Astrocyte (in vitro differentiated cells and primary cell): ENCODE measurements around the gene RASA2. TPM values are rescaled to one million over a fixed set of nuclear protein-coding genes. Genes with fewer than 3 reads are reported as not detected.

Experiments
- DNase-seq: peaks from one replicate; pipeline ENCODE4 v3.0.0-alpha.2; 2010; ENCODE audit warnings: low read depth
- FAIRE-seq: peaks from 2 replicates; lab custom pipeline; 2011; peaks lifted over from hg19 to GRCh38; lab: Jason Lieb, UNC
- H2AFZ ChIP-seq: 2 replicates; pipeline ENCODE4 v1.6.0; 2012; ENCODE audit warnings: low read depth, low read length, inconsistent platforms
- H3K27ac ChIP-seq: 2 replicates; pipeline ENCODE4 v1.5.1; 2011; ENCODE audit warnings: low read depth, low read length, inconsistent platforms
- H3K27me3 ChIP-seq: 2 replicates; pipeline ENCODE4 v1.6.0; 2011; ENCODE audit warnings: low read length, inconsistent platforms; ENCODE audit not compliant: insufficient read depth
- H3K36me3 ChIP-seq: 2 replicates; pipeline ENCODE4 v1.5.1; 2011; ENCODE audit warnings: low read length, inconsistent platforms; ENCODE audit not compliant: insufficient read depth
- H3K4me1 ChIP-seq: 2 replicates; pipeline ENCODE4 v1.5.1; 2011; ENCODE audit warnings: low read length, inconsistent platforms; ENCODE audit not compliant: insufficient read depth
- H3K4me2 ChIP-seq: 2 replicates; pipeline ENCODE4 v1.6.0; 2012; ENCODE audit warnings: low read length, inconsistent platforms
- H3K4me3 ChIP-seq: 2 replicates; pipeline ENCODE4 v1.5.1; 2011; ENCODE audit warnings: low read depth, mild to moderate bottlenecking, low read length, inconsistent platforms; ENCODE audit not compliant: insufficient read depth
- H3K79me2 ChIP-seq: 2 replicates; pipeline ENCODE4 v1.6.0; 2012; ENCODE audit warnings: mild to moderate bottlenecking, low read length, inconsistent platforms; ENCODE audit not compliant: insufficient read depth
- H3K9ac ChIP-seq: 2 replicates; pipeline ENCODE4 v1.6.0; 2012; ENCODE audit warnings: mild to moderate bottlenecking, low read length, inconsistent platforms
- H3K9me3 ChIP-seq: 2 replicates; pipeline ENCODE4 v1.5.1; 2012; ENCODE audit warnings: low read depth, mild to moderate bottlenecking, low read length, inconsistent platforms; ENCODE audit not compliant: insufficient read depth
- H4K20me1 ChIP-seq: 2 replicates; pipeline ENCODE4 v1.6.0; 2012; ENCODE audit warnings: low read length, inconsistent platforms; ENCODE audit not compliant: insufficient read depth
- H3K27ac Mint-ChIP-seq: one replicate; pipeline ENCODE4 v1.8.0; 2021; ENCODE audit warnings: mild to moderate bottlenecking, mixed read lengths; ENCODE audit not compliant: unreplicated experiment
- H3K27me3 Mint-ChIP-seq: one replicate; pipeline ENCODE4 v1.8.0; 2021; ENCODE audit warnings: low read depth, mixed read lengths; ENCODE audit not compliant: unreplicated experiment
- H3K36me3 Mint-ChIP-seq: one replicate; pipeline ENCODE4 v1.8.0; 2021; ENCODE audit warnings: low read depth, mixed read lengths; ENCODE audit not compliant: unreplicated experiment
- H3K4me1 Mint-ChIP-seq: one replicate; pipeline ENCODE4 v1.8.0; 2021; ENCODE audit warnings: low read depth, mixed read lengths; ENCODE audit not compliant: unreplicated experiment
- H3K4me3 Mint-ChIP-seq: one replicate; pipeline ENCODE4 v1.8.0; 2021; ENCODE audit warnings: mild to moderate bottlenecking, moderate library complexity, mixed read lengths; ENCODE audit not compliant: unreplicated experiment
- H3K9me3 Mint-ChIP-seq: one replicate; pipeline ENCODE4 v1.8.0; 2021; ENCODE audit warnings: mild to moderate bottlenecking, mixed read lengths; ENCODE audit not compliant: unreplicated experiment
- CTCF ChIP-seq: IDR thresholded peaks from 2 replicates; pipeline ENCODE4 v1.5.1; 2011; ENCODE audit warnings: low read depth, mild to moderate bottlenecking, inconsistent platforms, low read length, moderate library complexity; ENCODE audit not compliant: insufficient read depth
- EZH2 ChIP-seq: IDR thresholded peaks from 2 replicates; pipeline ENCODE4 v1.6.1; 2012; ENCODE audit warnings: mild to moderate bottlenecking, low read length, inconsistent platforms; ENCODE audit not compliant: insufficient read depth
- total RNA-seq: library from RNA; stranded (reverse); gene quantifications from 2 replicates; pipeline ENCODE4 v1.2.1, GENCODE V29; 2021

Gene RASA2
- total RNA-seq, 1 donor from 2014 or later: 19.0 TPM

- Histone ChIP-seq H3K9ac (no peak overlapping the region), H3K36me3 (peaks cover 13% of the 10 kb centered on the region), H4K20me1 (peaks cover 21% of the 10 kb centered on the region), H3K4me1 (no peaks in the 10 kb centered on the region), H3K79me2 (peaks cover 25% of the 10 kb centered on the region), H2AFZ (no peak overlapping the region), H3K27me3 (no peaks in the 10 kb centered on the region), H3K9me3 (no peaks in the 10 kb centered on the region), H3K4me3 (no peak overlapping the region), H3K4me2 (no peak overlapping the region), H3K27ac (no peak overlapping the region)
- Mint-ChIP-seq H3K27me3 (no peaks in the 10 kb centered on the region), H3K27ac (no peak overlapping the region), H3K9me3 (no peaks in the 10 kb centered on the region), H3K4me1 (peaks cover 7% of the 10 kb centered on the region), H3K36me3 (peaks cover 12% of the 10 kb centered on the region), H3K4me3 (no peak overlapping the region)
- no peak for TF ChIP-seq CTCF
- TF ChIP-seq EZH2: no peak
- DNase-seq (no peak), FAIRE-seq (no peak)
These were observed 35.0 kb downstream of the RASA2 start for GRCh38 chr3:141521781-141522180.

GRCh38 chr3:141523615-141524375 is 37.0 kb downstream of the RASA2 start:
- H3K27me3 Mint-ChIP-seq: no peaks in the 10 kb centered on the region
- peaks cover 7% of the 10 kb centered on the region for H3K36me3 Mint-ChIP-seq
- FAIRE-seq: no peak
- no peak overlapping the region for H3K4me3 Mint-ChIP-seq
- peaks cover 21% of the 10 kb centered on the region for H4K20me1 ChIP-seq
- no peak for TF ChIP-seq EZH2
- no peak for TF ChIP-seq CTCF
- peaks cover 9% of the 10 kb centered on the region for H3K36me3 ChIP-seq
- H3K9me3 Mint-ChIP-seq: no peaks in the 10 kb centered on the region
- peaks cover 7% of the 10 kb centered on the region for H3K4me1 Mint-ChIP-seq
- H3K27me3 ChIP-seq: no peaks in the 10 kb centered on the region
- no peak overlapping the region for H3K4me3 ChIP-seq
- H3K27ac ChIP-seq: no peak overlapping the region
- H3K9ac ChIP-seq: no peak overlapping the region
- H3K4me2 ChIP-seq: no peak overlapping the region
- no peak overlapping the region for H3K27ac Mint-ChIP-seq
- no peaks in the 10 kb centered on the region for H3K9me3 ChIP-seq
- no peak for DNase-seq
- peaks cover 25% of the 10 kb centered on the region for H3K79me2 ChIP-seq
- no peak overlapping the region for H2AFZ ChIP-seq
- peaks cover 1% of the 10 kb centered on the region for H3K4me1 ChIP-seq

GRCh38 chr3:141524988-141525387 is 38.2 kb downstream of the RASA2 start:
- DNase-seq (no peak), FAIRE-seq (no peak)
- Histone ChIP-seq H2AFZ (no peak overlapping the region), H3K4me3 (no peak overlapping the region), H4K20me1 (peaks cover 21% of the 10 kb centered on the region), H3K4me2 (no peak overlapping the region), H3K9me3 (no peaks in the 10 kb centered on the region), H3K79me2 (peaks cover 25% of the 10 kb centered on the region), H3K27ac (no peak overlapping the region), H3K27me3 (no peaks in the 10 kb centered on the region), H3K4me1 (peaks cover 11% of the 10 kb centered on the region), H3K9ac (no peak overlapping the region), H3K36me3 (peaks cover 9% of the 10 kb centered on the region)
- Mint-ChIP-seq H3K4me1 (peaks cover 12% of the 10 kb centered on the region), H3K36me3 (peaks cover 7% of the 10 kb centered on the region), H3K9me3 (no peaks in the 10 kb centered on the region), H3K4me3 (no peak overlapping the region), H3K27ac (no peak overlapping the region), H3K27me3 (no peaks in the 10 kb centered on the region)
- TF ChIP-seq CTCF: no peak
- no peak for TF ChIP-seq EZH2
